ENCODE data around the gene AVL9.

GRCh38 chr7:32489788-32490126 is 5.5 kb upstream of the AVL9 start:
- TF ChIP-seq GATA2 (IDR thresholded peaks at IDR 0.05; ENCODE audit: low read depth, low read length), result no peak
- TF ChIP-seq GATA3 (IDR thresholded peaks at IDR 0.05; ENCODE audit: low read depth, low read length), result no peak

All from SH-SY5Y (cell line).